Measurements from ENCODE around the gene CYP21A2. TPM values are rescaled to one million over a fixed set of nuclear protein-coding genes. Genes with fewer than 3 reads are reported as not detected.
"Not testable (repeated sequence)": the region's sequence is repeated elsewhere in the genome, so short reads cannot be mapped to it uniquely, and the experiment has no call there.

CYP21A2 gene
- total and polyA plus RNA-seq, 2 donors (not counting 1 experiment from before 2014, with no cell fraction given) = not detected

DNA sequence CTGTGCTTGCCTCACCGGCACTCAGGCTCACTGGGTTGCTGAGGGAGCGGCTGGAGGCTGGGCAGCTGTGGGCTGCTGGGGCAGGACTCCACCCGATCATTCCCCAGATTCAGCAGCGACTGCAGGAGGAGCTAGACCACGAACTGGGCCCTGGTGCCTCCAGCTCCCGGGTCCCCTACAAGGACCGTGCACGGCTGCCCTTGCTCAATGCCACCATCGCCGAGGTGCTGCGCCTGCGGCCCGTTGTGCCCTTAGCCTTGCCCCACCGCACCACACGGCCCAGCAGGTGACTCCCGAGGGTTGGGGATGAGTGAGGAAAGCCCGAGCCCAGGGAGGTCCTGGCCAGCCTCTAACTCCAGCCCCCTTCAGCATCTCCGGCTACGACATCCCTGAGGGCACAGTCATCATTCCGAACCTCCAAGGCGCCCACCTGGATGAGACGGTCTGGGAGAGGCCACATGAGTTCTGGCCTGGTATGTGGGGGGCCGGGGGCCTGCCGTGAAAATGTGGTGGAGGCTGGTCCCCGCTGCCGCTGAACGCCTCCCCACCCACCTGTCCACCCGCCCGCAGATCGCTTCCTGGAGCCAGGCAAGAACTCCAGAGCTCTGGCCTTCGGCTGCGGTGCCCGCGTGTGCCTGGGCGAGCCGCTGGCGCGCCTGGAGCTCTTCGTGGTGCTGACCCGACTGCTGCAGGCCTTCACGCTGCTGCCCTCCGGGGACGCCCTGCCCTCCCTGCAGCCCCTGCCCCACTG is 2.3 kb downstream of the CYP21A2 start:
- H3K9ac ChIP-seq (ENCODE audit: insufficient read depth, low read length); H4K20me1 ChIP-seq (ENCODE audit: control insufficient read depth, extremely low read depth, insufficient read depth, low read length); H3K4me2 ChIP-seq (ENCODE audit: extremely low read depth, insufficient read depth, low read length); H3K9me3 ChIP-seq (ENCODE audit: control insufficient read depth, insufficient read depth, low read depth, low read length); H3K4me3 ChIP-seq (replicated peaks in 1 of 4; ENCODE audit: control extremely low read depth in 1 of 4, insufficient read depth in 1 of 4, low read depth in 3 of 4, low read length in 4 of 4); DNase-seq (ENCODE audit: low read depth in 2 of 2); H3K27ac ChIP-seq (ENCODE audit: insufficient read depth, low read length); H3K36me3 ChIP-seq (ENCODE audit: control insufficient read depth, insufficient read depth, low read length); H3K4me1 ChIP-seq (ENCODE audit: control insufficient read depth, extremely low read depth, insufficient read depth, low read length); H3K79me2 ChIP-seq (ENCODE audit: control insufficient read depth, insufficient read depth, low read length); H2AFZ ChIP-seq (ENCODE audit: low read length); H3K27me3 ChIP-seq (ENCODE audit: control insufficient read depth, insufficient read depth, low read length): not testable (repeated sequence)

DNA sequence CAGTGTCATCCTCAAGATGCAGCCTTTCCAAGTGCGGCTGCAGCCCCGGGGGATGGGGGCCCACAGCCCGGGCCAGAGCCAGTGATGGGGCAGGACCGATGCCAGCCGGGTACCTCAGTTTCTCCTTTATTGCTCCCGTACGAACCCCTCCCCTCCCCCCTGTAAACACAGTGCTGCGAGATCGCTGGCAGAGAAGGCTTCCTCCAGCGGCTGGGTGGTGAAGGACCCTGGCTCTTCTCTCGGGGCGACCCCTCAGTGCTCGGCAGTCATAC is 2.8 kb downstream of the CYP21A2 start:
- not testable (repeated sequence) for H3K4me2 ChIP-seq (ENCODE audit: extremely low read depth, insufficient read depth, low read length); DNase-seq (ENCODE audit: low read depth in 2 of 2); H3K27me3 ChIP-seq (ENCODE audit: control insufficient read depth, insufficient read depth, low read length); H2AFZ ChIP-seq (ENCODE audit: low read length); H3K4me1 ChIP-seq (ENCODE audit: control insufficient read depth, extremely low read depth, insufficient read depth, low read length); H3K4me3 ChIP-seq (replicated peaks in 1 of 4; ENCODE audit: control extremely low read depth in 1 of 4, insufficient read depth in 1 of 4, low read depth in 3 of 4, low read length in 4 of 4); H3K36me3 ChIP-seq (ENCODE audit: control insufficient read depth, insufficient read depth, low read length); H3K9me3 ChIP-seq (ENCODE audit: control insufficient read depth, insufficient read depth, low read depth, low read length); H3K79me2 ChIP-seq (ENCODE audit: control insufficient read depth, insufficient read depth, low read length); H3K27ac ChIP-seq (ENCODE audit: insufficient read depth, low read length); H4K20me1 ChIP-seq (ENCODE audit: control insufficient read depth, extremely low read depth, insufficient read depth, low read length); H3K9ac ChIP-seq (ENCODE audit: insufficient read depth, low read length)

GRCh38 chr6:32041385-32041784 is 3.2 kb downstream of the CYP21A2 start:
- H3K4me3 ChIP-seq (replicated peaks in 1 of 4; ENCODE audit: control extremely low read depth in 1 of 4, insufficient read depth in 1 of 4, low read depth in 3 of 4, low read length in 4 of 4); H3K27me3 ChIP-seq (ENCODE audit: control insufficient read depth, insufficient read depth, low read length); H3K9ac ChIP-seq (ENCODE audit: insufficient read depth, low read length); H2AFZ ChIP-seq (ENCODE audit: low read length); H3K36me3 ChIP-seq (ENCODE audit: control insufficient read depth, insufficient read depth, low read length); DNase-seq (ENCODE audit: low read depth in 2 of 2); H3K79me2 ChIP-seq (ENCODE audit: control insufficient read depth, insufficient read depth, low read length); H3K27ac ChIP-seq (ENCODE audit: insufficient read depth, low read length); H3K9me3 ChIP-seq (ENCODE audit: control insufficient read depth, insufficient read depth, low read depth, low read length); H3K4me2 ChIP-seq (ENCODE audit: extremely low read depth, insufficient read depth, low read length); H4K20me1 ChIP-seq (ENCODE audit: control insufficient read depth, extremely low read depth, insufficient read depth, low read length); H3K4me1 ChIP-seq (ENCODE audit: control insufficient read depth, extremely low read depth, insufficient read depth, low read length): not testable (repeated sequence)

- not testable (repeated sequence) for H2AFZ ChIP-seq (ENCODE audit: low read length); H3K27me3 ChIP-seq (ENCODE audit: control insufficient read depth, insufficient read depth, low read length); H3K4me3 ChIP-seq (replicated peaks in 1 of 4; ENCODE audit: control extremely low read depth in 1 of 4, insufficient read depth in 1 of 4, low read depth in 3 of 4, low read length in 4 of 4); H3K27ac ChIP-seq (ENCODE audit: insufficient read depth, low read length); H3K9me3 ChIP-seq (ENCODE audit: control insufficient read depth, insufficient read depth, low read depth, low read length); H4K20me1 ChIP-seq (ENCODE audit: control insufficient read depth, extremely low read depth, insufficient read depth, low read length); DNase-seq (ENCODE audit: low read depth in 2 of 2); H3K4me2 ChIP-seq (ENCODE audit: extremely low read depth, insufficient read depth, low read length); H3K36me3 ChIP-seq (ENCODE audit: control insufficient read depth, insufficient read depth, low read length); H3K79me2 ChIP-seq (ENCODE audit: control insufficient read depth, insufficient read depth, low read length); H3K9ac ChIP-seq (ENCODE audit: insufficient read depth, low read length)
- peaks cover 13% of the 10 kb centered on the region for H3K4me1 ChIP-seq (ENCODE audit: control insufficient read depth, extremely low read depth, insufficient read depth, low read length)
Measured at GRCh38 chr6:32042276-32042675, 4.1 kb downstream of the CYP21A2 start.

DNA sequence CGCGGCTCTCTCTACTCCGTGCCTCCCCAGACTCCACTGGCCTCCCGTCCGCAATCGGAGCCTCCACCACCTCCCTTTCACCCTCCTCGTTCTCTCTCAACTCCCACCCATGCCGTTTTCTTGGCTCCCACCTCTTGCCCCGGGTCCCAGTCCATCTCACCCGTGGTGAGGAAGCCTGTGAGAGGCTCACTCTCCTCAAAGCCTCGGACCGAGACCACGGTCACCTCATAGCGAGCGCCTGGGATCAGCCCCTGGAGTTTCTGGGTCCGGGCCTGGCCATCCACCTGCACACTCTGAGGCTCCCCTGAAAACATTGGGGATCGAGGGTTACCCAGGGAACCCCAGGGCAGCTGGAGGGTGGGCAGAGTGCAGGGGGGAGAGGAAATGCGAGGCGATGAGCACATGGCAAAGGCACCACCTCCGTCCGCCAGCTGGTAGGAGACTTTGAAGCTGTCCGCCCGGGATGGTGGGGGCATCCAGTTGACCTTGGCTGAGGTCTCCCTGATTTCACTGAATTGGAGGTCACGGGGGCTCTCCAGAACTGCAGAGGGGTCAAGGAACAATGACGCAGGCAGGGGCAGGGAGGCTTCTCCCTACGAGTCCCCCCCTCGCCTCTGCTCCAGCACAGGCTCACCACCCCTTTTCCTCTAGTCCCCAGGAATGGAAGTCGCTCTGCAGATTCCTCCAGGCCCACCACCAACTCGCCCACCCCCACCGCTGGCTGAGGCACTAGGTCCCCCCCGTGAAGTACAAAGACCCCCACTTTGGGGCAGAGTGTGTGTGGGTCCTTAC is 5.6 kb downstream of the CYP21A2 start:
- not testable (repeated sequence) for H4K20me1 ChIP-seq (ENCODE audit: control insufficient read depth, extremely low read depth, insufficient read depth, low read length); H3K9ac ChIP-seq (ENCODE audit: insufficient read depth, low read length); H3K4me3 ChIP-seq (replicated peaks in 1 of 4; ENCODE audit: control extremely low read depth in 1 of 4, insufficient read depth in 1 of 4, low read depth in 3 of 4, low read length in 4 of 4); H2AFZ ChIP-seq (ENCODE audit: low read length); H3K36me3 ChIP-seq (ENCODE audit: control insufficient read depth, insufficient read depth, low read length); H3K9me3 ChIP-seq (ENCODE audit: control insufficient read depth, insufficient read depth, low read depth, low read length); H3K27me3 ChIP-seq (ENCODE audit: control insufficient read depth, insufficient read depth, low read length); H3K79me2 ChIP-seq (ENCODE audit: control insufficient read depth, insufficient read depth, low read length); H3K4me2 ChIP-seq (ENCODE audit: extremely low read depth, insufficient read depth, low read length); H3K27ac ChIP-seq (ENCODE audit: insufficient read depth, low read length); DNase-seq (ENCODE audit: low read depth in 2 of 2)
- H3K4me1 ChIP-seq (ENCODE audit: control insufficient read depth, extremely low read depth, insufficient read depth, low read length) = peaks cover 23% of the 10 kb centered on the region

- H3K4me2 ChIP-seq (ENCODE audit: extremely low read depth, insufficient read depth, low read length); H3K79me2 ChIP-seq (ENCODE audit: control insufficient read depth, insufficient read depth, low read length); H3K9ac ChIP-seq (ENCODE audit: insufficient read depth, low read length); H3K27me3 ChIP-seq (ENCODE audit: control insufficient read depth, insufficient read depth, low read length); H3K36me3 ChIP-seq (ENCODE audit: control insufficient read depth, insufficient read depth, low read length); H2AFZ ChIP-seq (ENCODE audit: low read length); H4K20me1 ChIP-seq (ENCODE audit: control insufficient read depth, extremely low read depth, insufficient read depth, low read length); H3K4me3 ChIP-seq (replicated peaks in 1 of 4; ENCODE audit: control extremely low read depth in 1 of 4, insufficient read depth in 1 of 4, low read depth in 3 of 4, low read length in 4 of 4); H3K9me3 ChIP-seq (ENCODE audit: control insufficient read depth, insufficient read depth, low read depth, low read length); DNase-seq (ENCODE audit: low read depth in 2 of 2); H3K27ac ChIP-seq (ENCODE audit: insufficient read depth, low read length): not testable (repeated sequence)
- H3K4me1 ChIP-seq (ENCODE audit: control insufficient read depth, extremely low read depth, insufficient read depth, low read length) = peaks cover 23% of the 10 kb centered on the region
Measured at GRCh38 chr6:32044916-32045315, 6.7 kb downstream of the CYP21A2 start.
